ENCODE measurements around the gene PPP1R13B.

The PPP1R13B gene

DNA sequence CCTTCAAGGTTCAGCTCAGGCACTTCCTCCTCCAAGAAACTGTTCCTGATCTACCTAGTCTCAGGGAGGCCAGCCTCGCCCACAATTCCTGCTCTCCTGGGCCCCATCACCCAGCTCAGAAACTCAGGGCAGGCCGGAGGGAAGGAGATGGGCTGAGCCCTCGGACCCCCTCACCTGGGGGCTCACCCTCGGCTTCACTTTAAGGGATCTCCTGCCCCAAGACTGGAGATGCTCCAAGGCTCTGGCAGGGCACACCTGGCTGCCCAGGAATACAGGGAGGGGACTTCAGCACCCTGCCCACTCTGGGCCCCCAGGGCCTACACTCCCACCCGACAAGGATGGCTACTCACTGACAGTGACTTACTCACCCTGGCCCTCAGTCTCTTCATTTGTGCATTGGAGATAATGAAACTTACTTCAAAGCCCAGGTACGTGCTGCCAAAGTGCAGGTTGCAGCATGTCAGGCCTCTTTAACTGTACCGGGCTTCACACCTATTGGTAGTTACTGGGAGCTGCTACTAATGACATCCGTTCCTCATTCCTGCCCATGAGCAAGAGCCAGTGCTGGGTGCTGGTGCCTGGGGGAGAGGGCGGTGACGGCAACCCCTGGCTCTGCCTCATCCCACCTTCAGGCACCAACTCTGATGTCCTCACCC is 21.0 kb upstream of the PPP1R13B start:
- Histone ChIP-seq H3K4me3 (ENCODE audit: low read depth in 1 of 2, low read length in 2 of 2) (no peak overlapping the region), H3K4me1 (ENCODE audit: control insufficient read depth in 1 of 2, insufficient read depth in 2 of 2, low read length in 2 of 2) (no peaks in the 10 kb centered on the region), H3K9me3 (ENCODE audit: control insufficient read depth in 1 of 2, low read length in 2 of 2) (no peaks in the 10 kb centered on the region), H3K27ac (ENCODE audit: low read length) (no peak overlapping the region), H3K36me3 (ENCODE audit: control insufficient read depth in 1 of 2, insufficient read depth in 2 of 2, low read length in 2 of 2) (no peaks in the 10 kb centered on the region), H3K27me3 (ENCODE audit: low read depth, low read length) (no peaks in the 10 kb centered on the region)

- no peaks in the 10 kb centered on the region for H3K9me3 ChIP-seq (ENCODE audit: control insufficient read depth in 1 of 2, low read length in 2 of 2)
- no peaks in the 10 kb centered on the region for H3K36me3 ChIP-seq (ENCODE audit: control insufficient read depth in 1 of 2, insufficient read depth in 2 of 2, low read length in 2 of 2)
- H3K4me1 ChIP-seq (ENCODE audit: control insufficient read depth in 1 of 2, insufficient read depth in 2 of 2, low read length in 2 of 2) = no peaks in the 10 kb centered on the region
- H3K27me3 ChIP-seq (ENCODE audit: low read depth, low read length) = no peaks in the 10 kb centered on the region
- no peak overlapping the region for H3K27ac ChIP-seq (ENCODE audit: low read length)
- H3K4me3 ChIP-seq (ENCODE audit: low read depth in 1 of 2, low read length in 2 of 2) = no peak overlapping the region
These were observed 20.2 kb upstream of the PPP1R13B start for GRCh38 chr14:103867523-103867953.

DNA sequence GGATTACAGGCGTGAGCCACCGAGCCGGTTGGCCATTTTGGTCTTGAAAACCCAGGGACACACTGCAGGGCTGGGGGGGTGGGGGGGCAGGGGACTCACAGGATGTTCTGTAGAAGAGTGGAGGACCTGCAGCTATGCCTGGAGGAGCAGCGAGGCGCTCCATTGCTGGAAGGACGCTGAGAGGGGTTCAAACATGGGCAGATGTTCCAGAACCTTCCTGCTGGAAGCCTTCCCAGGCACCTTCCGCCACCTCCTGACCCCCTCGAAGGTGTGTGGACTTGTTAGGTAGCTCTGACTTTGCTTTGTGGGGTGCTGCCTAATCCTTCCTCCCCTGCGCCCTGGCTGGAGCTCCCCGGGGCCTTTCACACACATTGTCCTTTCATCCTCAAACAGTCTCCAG is 19.6 kb upstream of the PPP1R13B start:
- H3K9me3 ChIP-seq (ENCODE audit: control insufficient read depth in 1 of 2, low read length in 2 of 2) = no peaks in the 10 kb centered on the region
- H3K27ac ChIP-seq (ENCODE audit: low read length) = no peak overlapping the region
- H3K27me3 ChIP-seq (ENCODE audit: low read depth, low read length) = no peaks in the 10 kb centered on the region
- H3K4me1 ChIP-seq (ENCODE audit: control insufficient read depth in 1 of 2, insufficient read depth in 2 of 2, low read length in 2 of 2) = no peaks in the 10 kb centered on the region
- H3K4me3 ChIP-seq (ENCODE audit: low read depth in 1 of 2, low read length in 2 of 2) = no peak overlapping the region
- H3K36me3 ChIP-seq (ENCODE audit: control insufficient read depth in 1 of 2, insufficient read depth in 2 of 2, low read length in 2 of 2) = no peaks in the 10 kb centered on the region

DNA sequence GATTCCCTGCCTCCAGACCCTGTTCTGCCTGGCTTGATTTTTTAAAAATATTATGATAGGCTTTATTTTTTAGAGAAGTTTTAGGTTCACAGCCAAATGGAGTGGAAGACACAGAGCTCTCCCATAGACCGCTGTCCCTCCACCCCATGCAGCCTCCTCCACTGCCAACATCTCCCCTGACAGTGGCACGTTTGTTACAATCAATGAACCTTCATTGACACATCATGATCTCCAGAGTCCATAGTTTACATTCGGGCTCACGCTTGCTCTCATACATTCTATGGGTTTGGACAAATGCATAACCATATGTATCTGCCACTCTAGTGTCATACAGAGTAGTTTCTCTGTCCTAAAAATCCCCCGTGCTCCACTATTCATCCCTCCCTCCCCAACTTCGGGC is 15.9 kb upstream of the PPP1R13B start:
- no peak overlapping the region for H3K4me3 ChIP-seq (ENCODE audit: low read depth in 1 of 2, low read length in 2 of 2)
- H3K27ac ChIP-seq (ENCODE audit: low read length) = no peak overlapping the region
- no peaks in the 10 kb centered on the region for H3K27me3 ChIP-seq (ENCODE audit: low read depth, low read length)
- no peaks in the 10 kb centered on the region for H3K9me3 ChIP-seq (ENCODE audit: control insufficient read depth in 1 of 2, low read length in 2 of 2)
- H3K4me1 ChIP-seq (ENCODE audit: control insufficient read depth in 1 of 2, insufficient read depth in 2 of 2, low read length in 2 of 2) = no peaks in the 10 kb centered on the region
- no peaks in the 10 kb centered on the region for H3K36me3 ChIP-seq (ENCODE audit: control insufficient read depth in 1 of 2, insufficient read depth in 2 of 2, low read length in 2 of 2)

DNA sequence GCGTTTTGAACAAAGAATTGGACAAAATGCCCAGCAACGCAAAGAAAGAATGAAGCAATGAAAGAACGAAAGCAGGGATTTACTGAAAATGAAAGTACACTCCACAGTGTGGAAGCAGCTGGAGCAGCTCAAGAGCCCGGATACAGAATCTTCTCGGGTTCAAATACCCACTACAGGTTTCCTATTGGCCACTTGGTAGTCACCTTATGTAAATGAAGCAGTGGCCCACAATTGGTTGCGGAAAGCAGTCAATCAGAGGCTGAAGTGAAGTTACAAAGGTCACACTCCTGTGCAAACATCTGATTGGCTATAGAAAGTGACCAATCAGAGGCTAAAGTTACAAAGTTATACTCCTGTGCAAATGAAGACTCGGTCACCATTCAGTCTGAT is 15.0 kb upstream of the PPP1R13B start:
- H3K36me3 ChIP-seq (ENCODE audit: control insufficient read depth in 1 of 2, insufficient read depth in 2 of 2, low read length in 2 of 2) = no peaks in the 10 kb centered on the region
- H3K27me3 ChIP-seq (ENCODE audit: low read depth, low read length) = no peaks in the 10 kb centered on the region
- H3K4me1 ChIP-seq (ENCODE audit: control insufficient read depth in 1 of 2, insufficient read depth in 2 of 2, low read length in 2 of 2) = no peaks in the 10 kb centered on the region
- no peaks in the 10 kb centered on the region for H3K9me3 ChIP-seq (ENCODE audit: control insufficient read depth in 1 of 2, low read length in 2 of 2)
- H3K27ac ChIP-seq (ENCODE audit: low read length) = no peak overlapping the region
- H3K4me3 ChIP-seq (ENCODE audit: low read depth in 1 of 2, low read length in 2 of 2) = no peak overlapping the region

GRCh38 chr14:103861413-103862392 is 14.3 kb upstream of the PPP1R13B start:
- Histone ChIP-seq H3K4me1 (ENCODE audit: control insufficient read depth in 1 of 2, insufficient read depth in 2 of 2, low read length in 2 of 2) (no peaks in the 10 kb centered on the region), H3K27me3 (ENCODE audit: low read depth, low read length) (no peaks in the 10 kb centered on the region), H3K4me3 (ENCODE audit: low read depth in 1 of 2, low read length in 2 of 2) (no peak overlapping the region), H3K27ac (ENCODE audit: low read length) (no peak overlapping the region), H3K36me3 (ENCODE audit: control insufficient read depth in 1 of 2, insufficient read depth in 2 of 2, low read length in 2 of 2) (no peaks in the 10 kb centered on the region), H3K9me3 (ENCODE audit: control insufficient read depth in 1 of 2, low read length in 2 of 2) (no peaks in the 10 kb centered on the region)

DNA sequence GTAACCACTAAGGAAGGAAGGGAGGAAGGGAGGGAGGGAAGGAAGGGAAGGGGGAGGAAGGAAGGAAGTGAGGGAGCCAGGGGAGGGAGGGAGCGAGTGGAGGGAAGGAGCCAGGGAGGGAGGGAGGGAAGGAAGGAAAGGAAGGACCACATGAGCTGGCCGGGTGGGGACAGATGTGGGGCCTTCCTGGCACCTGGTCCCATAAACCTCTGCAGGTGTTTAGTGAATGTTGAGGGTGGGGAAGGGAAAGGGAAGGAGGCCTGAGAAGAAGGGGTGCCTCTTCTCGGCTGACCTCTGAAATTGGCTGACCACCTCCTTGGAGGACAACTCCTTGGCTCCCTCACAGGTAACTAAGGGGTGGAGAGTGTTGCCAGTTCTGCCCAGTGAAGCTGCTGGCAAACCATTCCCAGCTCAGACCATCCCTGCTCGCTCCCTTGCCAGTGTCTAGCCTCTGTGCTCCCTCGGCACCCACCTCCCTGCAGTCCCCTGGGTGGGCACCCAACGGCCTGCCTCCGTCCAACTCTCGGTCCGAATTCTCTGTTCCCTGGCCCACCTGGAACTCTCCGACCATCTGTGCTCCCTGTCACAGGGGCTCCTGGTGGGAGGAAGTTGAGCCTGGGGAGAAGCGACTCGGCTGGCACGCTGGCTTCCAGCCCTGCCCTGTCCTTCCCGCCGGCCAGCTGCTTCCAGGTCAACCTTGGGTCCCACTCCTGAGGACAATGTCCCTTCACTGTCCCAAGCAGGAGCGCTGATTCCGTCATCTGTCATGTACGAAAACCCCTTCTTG is 12.2 kb upstream of the PPP1R13B start:
- Histone ChIP-seq H3K9me3 (ENCODE audit: control insufficient read depth in 1 of 2, low read length in 2 of 2) (no peaks in the 10 kb centered on the region), H3K27ac (ENCODE audit: low read length) (no peak overlapping the region), H3K27me3 (ENCODE audit: low read depth, low read length) (no peaks in the 10 kb centered on the region), H3K4me3 (ENCODE audit: low read depth in 1 of 2, low read length in 2 of 2) (no peak overlapping the region), H3K36me3 (ENCODE audit: control insufficient read depth in 1 of 2, insufficient read depth in 2 of 2, low read length in 2 of 2) (no peaks in the 10 kb centered on the region), H3K4me1 (ENCODE audit: control insufficient read depth in 1 of 2, insufficient read depth in 2 of 2, low read length in 2 of 2) (no peaks in the 10 kb centered on the region)

- no peaks in the 10 kb centered on the region for H3K27me3 ChIP-seq (ENCODE audit: low read depth, low read length)
- H3K27ac ChIP-seq (ENCODE audit: low read length) = no peak overlapping the region
- H3K4me3 ChIP-seq (ENCODE audit: low read depth in 1 of 2, low read length in 2 of 2) = no peak overlapping the region
- no peaks in the 10 kb centered on the region for H3K9me3 ChIP-seq (ENCODE audit: control insufficient read depth in 1 of 2, low read length in 2 of 2)
- H3K4me1 ChIP-seq (ENCODE audit: control insufficient read depth in 1 of 2, insufficient read depth in 2 of 2, low read length in 2 of 2) = no peaks in the 10 kb centered on the region
- no peaks in the 10 kb centered on the region for H3K36me3 ChIP-seq (ENCODE audit: control insufficient read depth in 1 of 2, insufficient read depth in 2 of 2, low read length in 2 of 2)
These were observed 10.8 kb upstream of the PPP1R13B start for GRCh38 chr14:103858063-103858781.

DNA sequence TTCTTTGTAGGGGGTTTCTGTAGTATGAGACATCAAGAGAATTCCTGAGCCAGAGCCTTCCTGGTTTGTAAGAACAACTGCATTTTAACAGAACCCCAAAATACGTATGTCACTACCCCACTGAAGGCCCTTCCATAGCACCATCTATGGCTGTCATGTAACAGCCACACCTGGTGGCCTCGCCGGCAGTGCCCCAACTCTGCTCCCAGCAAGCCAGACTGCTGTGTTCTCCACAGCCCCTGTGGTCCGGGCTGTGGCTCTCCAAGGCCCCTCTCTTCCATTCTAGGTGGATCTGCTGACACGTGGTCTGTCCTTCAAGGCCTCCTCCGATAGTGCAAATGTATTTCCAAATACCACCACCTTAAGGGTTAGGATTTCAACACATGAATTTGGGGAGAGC is 9.9 kb upstream of the PPP1R13B start:
- Histone ChIP-seq H3K4me1 (ENCODE audit: control insufficient read depth in 1 of 2, insufficient read depth in 2 of 2, low read length in 2 of 2) (no peaks in the 10 kb centered on the region), H3K27me3 (ENCODE audit: low read depth, low read length) (no peaks in the 10 kb centered on the region), H3K27ac (ENCODE audit: low read length) (no peak overlapping the region)

GRCh38 chr14:103856607-103857006 is 9.2 kb upstream of the PPP1R13B start:
- H3K27ac ChIP-seq (ENCODE audit: low read length) = no peak overlapping the region
- H3K9me3 ChIP-seq (ENCODE audit: control insufficient read depth in 1 of 2, low read length in 2 of 2) = no peaks in the 10 kb centered on the region
- H3K4me1 ChIP-seq (ENCODE audit: control insufficient read depth in 1 of 2, insufficient read depth in 2 of 2, low read length in 2 of 2) = no peaks in the 10 kb centered on the region
- no peak overlapping the region for H3K4me3 ChIP-seq (ENCODE audit: low read depth in 1 of 2, low read length in 2 of 2)
- H3K36me3 ChIP-seq (ENCODE audit: control insufficient read depth in 1 of 2, insufficient read depth in 2 of 2, low read length in 2 of 2) = no peaks in the 10 kb centered on the region
- no peaks in the 10 kb centered on the region for H3K27me3 ChIP-seq (ENCODE audit: low read depth, low read length)

More for the DNA sequence above, 9.9 kb upstream of the PPP1R13B start:
- Histone ChIP-seq H3K9me3 (ENCODE audit: control insufficient read depth in 1 of 2, low read length in 2 of 2) (no peaks in the 10 kb centered on the region), H3K36me3 (ENCODE audit: control insufficient read depth in 1 of 2, insufficient read depth in 2 of 2, low read length in 2 of 2) (no peaks in the 10 kb centered on the region), H3K4me3 (ENCODE audit: low read depth in 1 of 2, low read length in 2 of 2) (no peak overlapping the region)

Measured in muscle layer of duodenum (tissue), 2 donors.